Measurements from ENCODE around the gene DLEC1.
A peak's percentile ranks its signal among the peaks of the same experiment; 100 is the strongest.

The DLEC1 gene

DNA sequence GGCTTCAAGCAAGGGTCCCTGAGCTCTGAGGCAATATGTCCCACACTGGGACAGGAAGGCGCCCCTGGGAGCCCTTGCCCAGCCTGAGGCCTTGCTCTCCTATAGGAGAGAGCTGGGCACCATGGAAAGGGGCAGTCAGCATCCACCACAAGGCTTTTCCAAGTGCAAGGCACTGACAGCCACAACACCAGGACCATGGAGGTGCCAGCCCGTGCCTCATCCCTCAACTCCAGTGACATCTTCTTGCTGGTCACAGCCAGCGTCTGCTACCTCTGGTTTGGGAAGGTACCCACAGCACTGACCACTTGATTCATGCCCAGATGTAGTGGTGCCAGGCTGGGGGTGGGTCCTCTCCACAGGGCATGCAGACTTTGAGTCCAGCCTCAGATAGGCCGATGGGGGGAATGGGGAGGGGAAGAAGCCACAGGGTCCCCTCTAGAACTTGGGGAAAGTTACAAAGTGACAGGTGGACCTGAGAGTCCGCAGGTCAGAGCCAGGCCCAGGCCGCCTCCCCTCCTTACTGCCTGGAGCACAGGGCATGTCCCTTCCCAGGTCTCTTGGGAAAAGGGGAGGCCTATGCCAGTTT is 36.6 kb upstream of the DLEC1 start:
- DNase-seq (ENCODE audit: low read depth), result no peak

DNA sequence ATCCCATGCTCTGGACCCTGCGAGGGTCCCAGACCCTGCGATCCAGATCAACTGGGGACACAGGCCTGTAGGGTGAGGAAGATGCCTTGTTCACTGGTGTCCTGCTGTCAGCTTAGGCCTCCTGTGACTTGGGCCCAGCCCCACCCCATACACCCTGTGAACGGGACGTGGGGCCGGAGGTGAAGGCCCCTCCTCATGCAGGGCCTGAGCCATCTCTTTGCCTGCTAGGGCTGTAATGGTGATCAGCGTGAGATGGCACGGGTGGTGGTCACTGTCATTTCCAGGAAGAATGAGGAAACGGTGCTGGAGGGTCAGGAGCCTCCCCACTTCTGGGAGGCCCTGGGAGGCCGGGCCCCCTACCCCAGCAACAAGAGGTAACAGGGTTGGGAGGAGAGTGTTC is 36.1 kb upstream of the DLEC1 start:
- DNase-seq (ENCODE audit: low read depth), result no peak

DNA sequence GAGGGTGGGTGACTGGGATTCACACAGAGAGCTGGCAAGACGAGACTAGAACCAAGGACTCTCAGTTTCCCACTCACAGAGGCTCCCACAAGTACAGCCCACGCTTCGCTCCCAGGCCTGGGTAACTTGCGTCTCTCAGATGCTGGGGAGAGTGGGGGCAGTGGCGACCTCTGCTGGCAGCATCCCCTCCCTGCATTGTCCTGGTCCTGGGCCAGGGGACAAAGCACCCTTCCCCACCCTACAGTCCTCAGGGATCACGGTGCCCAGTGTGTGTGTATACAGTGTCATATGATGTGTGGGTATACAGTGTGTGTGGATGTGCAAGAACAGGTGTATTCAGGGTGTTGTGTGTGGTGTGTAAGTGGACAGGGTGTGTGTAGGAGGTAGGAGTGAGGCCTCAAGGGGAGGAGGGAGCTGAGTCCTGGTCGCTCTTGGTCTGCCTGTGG is 35.6 kb upstream of the DLEC1 start:
- no peak for DNase-seq (ENCODE audit: low read depth)

DNA sequence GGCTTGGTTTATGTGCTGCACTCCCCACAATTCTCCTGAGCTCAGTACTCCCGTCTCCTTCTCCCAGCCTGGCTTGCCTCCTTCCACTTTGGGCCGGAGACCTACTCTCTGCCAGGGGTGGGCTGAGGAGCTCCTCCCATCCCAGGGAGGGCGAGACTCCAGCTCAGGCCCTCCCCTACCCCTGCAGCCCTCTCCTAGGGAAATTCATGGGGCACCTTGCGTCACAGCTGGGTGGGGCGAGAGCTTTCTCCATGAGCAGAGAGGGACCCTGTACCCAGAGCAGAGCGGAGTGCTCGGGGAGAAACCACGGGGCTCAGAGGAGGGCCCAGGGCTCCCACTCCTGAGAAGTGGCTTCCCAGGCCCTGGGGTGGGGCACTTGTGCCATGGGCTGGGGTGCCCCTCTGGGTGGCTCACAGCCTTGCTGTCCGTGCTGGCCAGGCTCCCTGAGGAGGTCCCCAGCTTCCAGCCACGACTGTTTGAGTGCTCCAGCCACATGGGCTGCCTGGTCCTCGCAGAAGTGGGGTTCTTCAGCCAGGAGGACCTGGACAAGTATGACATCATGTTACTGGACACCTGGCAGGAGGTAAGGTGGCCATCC is 35.1 kb upstream of the DLEC1 start:
- DNase-seq (ENCODE audit: low read depth), result no peak

DNA sequence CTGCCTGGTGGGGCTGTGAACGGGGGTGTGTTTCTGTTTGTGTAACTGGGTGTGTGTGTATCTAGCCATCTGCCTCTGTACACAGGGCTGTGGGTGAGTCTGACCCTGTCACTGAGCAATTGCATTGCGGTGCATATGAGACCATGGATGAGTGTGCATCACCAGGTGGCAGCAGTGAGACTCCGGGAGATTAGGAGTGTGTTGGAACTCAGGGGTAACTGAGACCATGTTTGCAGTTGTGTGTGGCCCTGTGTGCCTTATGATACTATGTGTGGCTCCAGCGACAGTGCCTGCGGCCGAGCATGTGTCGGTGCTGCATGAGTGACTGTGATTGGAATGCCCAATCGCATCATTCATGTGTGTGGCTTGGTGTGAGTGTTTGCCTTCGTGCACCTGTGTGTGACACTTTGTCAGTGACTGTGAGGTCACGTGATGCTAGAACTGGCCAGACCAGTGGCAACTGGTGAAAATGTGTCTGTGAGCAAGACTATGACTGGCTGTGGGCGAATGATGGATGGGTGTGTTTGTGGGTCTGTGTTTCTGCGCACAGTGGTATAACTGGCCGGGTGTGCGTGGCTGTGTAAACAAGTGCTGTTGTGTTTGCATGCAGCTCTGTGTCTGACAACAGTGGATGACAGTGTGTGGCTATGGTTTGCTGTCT is 34.5 kb upstream of the DLEC1 start:
- DNase-seq (ENCODE audit: low read depth), result peak; percentile 42

DNA sequence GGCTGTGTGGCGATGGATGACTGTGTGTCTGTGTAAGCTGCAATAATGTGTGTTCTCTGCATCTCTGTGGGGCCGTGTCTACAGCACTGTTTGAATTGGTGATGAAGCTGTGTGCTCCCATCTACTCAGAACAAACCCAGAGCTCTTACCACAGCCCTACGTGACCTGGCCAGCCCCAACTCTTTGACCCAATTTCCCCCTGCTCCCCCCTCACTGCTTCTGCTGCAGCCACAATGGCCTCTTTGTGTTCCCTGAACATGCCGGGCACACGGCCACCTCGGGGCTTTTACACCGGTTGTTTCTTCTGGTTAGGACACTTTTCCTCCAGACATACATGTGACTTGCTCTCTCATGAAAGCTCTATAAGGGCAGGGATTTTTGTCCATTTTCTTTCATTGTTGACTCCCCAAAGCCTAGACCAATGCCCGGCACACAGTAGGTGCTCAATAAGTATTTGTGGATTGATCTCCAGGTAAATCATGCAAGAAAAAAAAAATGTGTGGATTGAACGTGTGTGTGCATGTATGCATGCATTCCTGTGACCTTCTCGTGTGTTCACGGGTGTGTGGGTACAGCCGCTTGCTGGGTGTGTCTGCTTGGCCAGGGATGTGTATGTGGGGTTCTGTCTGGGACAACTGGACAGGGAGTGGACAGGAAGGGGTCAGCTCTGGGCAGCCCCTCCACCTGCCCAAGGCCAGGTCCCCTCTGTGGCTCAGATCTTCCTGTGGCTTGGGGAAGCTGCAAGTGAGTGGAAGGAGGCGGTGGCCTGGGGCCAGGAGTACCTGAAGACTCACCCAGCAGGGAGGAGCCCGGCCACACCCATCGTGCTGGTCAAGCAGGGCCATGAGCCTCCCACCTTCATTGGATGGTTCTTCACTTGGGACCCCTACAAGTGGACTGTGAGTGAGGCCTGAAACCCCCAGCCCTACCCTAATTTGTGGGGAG is 33.7 kb upstream of the DLEC1 start:
- DNase-seq (ENCODE audit: low read depth), result no peak

DNA sequence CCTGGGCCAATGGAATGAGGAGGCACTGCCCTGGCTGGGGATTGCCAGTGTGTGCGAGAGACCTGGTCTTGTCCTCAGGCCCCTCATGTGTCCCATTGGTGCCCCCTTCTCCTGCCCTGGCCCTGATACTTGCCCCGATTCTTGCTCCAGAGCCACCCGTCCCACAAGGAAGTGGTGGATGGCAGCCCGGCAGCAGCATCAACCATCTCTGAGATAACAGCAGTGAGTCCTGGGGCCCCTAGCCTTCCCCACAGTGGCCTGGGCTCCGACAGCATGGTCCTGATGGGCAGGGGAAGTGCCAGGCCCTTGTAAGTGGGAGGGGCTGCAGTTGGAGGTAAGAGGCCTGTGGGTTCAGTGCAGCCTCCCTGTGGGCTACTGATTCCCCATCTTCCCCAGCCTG is 33.0 kb upstream of the DLEC1 start:
- DNase-seq (ENCODE audit: low read depth), result no peak

DNA sequence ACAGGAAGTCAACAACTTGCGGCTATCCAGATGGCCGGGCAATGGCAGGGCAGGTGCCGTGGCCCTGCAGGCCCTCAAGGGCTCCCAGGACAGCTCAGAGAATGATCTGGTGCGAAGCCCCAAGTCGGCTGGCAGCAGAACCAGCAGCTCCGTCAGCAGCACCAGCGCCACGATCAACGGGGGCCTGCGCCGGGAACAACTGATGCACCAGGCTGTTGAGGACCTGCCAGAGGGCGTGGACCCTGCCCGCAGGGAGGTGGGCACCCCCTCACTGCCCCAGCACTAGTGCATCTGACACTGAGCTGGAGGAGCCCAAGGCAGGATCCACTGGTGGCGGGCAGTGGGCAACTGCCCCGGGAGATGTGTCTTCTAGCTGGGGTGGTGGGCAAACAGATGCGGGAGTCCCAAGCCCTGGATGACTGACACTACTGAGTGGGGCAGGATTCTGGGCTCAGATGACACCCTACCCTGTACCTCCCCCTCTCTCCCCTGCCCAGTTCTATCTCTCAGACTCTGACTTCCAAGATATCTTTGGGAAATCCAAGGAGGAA is 32.5 kb upstream of the DLEC1 start:
- no peak for DNase-seq (ENCODE audit: low read depth)

DNA sequence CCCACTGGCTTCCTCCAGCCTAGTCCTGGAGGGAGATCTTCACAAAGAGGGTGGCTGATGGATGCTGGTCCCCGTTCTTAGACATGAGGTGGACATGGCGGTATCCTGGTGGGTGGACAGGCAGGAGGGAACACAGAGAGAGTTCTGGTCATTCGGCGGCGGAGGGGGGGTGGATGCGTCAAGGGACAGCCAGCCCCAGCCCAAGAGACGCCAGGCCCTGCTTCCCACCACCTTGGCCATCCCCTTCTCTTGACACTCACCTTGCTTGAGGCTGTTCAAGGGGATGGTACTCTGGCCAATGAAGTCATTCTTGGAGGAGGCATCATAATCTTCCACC is 31.3 kb upstream of the DLEC1 start:
- no peak for DNase-seq (ENCODE audit: low read depth)

DNA sequence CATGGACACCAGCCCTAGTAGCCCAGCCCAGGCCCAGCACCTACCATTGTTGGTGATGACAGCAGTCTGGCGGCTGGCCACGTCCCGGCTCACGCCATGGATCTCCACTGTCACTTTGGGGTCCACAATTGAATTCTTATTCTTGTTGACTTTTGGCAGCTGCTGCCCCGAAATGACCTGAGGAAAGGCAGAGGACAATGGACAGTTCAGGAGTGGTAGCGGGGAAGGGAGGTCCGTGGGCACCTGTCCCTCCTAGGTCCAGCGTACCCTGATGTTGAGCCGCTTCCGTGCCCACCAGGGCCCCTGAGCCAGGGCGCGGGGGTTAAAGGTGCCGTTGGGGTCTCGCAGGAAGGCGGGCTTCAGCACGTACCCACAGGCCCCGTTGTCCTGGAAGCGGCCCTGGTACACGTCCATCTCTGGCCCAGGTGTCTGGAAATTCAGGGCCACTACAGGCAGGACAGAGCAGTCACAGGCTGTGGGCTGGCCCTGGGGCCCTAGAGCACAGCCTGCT is 30.8 kb upstream of the DLEC1 start:
- DNase-seq (ENCODE audit: low read depth), result no peak

DNA sequence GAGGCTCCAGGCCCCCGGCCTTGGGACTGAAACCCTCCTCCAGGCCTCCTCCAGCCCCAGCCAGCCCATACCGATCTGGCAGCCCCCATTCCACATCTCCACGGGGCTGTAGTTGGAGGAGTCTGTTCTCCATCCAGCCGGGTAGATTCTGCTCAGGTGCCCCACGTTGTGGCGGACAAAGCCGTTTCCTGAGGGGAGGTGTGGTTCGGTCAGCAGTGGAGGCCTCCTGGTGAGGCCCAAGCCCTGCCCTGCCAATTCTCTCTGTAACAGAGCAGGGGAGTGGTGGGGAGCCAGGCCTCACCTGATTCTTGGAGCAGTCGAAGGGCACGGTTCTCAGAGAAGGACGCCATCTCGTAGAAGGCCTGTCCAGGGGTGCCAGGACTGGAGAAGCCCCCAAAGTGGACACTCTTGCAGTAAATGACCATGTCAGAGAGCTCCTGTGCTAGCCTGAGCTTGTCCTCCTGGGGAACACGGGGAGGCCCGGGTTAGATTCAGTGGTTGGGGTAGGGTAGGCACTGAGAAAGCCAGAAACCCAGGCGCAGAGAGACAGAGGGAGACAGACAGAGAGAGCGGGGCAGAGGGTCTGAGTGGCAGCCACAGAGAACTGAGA is 29.9 kb upstream of the DLEC1 start:
- DNase-seq (ENCODE audit: low read depth), result no peak

DNA sequence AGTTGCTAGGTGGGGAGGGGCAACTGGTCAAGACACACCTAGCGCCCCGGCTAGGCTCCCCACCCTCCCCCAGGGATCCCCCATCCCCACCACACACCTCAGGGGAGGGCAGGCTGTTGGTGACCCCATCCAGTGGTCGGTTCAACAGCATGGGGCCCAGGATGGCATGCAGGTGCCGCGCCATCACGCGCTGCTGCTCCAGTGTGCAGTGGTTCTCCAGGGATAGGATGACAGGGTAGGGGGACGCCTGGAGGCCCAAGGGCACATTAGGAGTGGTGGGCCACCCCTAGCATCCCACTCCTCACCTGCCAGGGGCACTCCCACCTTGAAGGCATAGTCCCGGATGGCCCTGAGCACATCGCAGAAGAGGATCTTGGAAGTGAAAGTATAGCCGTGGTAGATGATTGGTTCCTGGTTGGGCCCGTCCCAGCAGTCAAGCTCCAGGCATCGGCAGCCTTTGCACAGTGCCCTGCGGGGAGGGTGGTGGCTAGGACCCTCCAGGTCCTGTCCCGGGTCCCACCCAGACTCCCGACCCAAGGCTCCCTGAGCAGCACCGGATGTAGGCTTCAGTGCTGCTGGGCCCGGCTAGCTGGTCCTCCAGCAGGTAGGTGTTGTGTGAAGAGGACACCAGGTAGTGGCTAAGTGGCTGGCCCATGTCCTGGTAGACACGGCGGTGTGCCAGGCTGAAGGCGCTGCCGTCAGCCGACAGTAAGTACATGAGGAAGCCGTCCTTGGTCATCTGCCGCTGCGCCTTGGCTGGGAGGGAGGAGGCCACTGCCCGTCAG is 29.0 kb upstream of the DLEC1 start:
- DNase-seq (ENCODE audit: low read depth), result no peak

DNA sequence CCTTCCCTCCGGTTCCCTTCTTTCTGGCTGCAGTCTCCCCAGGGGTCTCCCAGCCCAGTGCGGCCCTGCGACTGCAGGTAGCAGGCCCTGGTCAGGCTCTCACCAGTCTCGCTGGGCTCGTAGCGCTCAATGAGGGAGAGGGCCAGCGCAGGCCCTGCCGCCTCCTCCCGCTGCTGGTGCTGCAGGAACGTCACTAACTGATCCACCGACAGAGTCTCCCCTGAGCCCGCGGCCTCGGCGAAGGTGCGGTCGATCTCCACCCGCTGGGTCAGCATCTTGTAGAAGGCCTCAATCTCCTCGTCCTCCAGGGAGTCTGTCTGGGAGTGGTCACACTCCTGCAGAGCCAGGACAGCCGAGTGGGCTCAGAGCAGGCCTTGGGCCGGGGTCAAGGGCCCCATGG is 27.9 kb upstream of the DLEC1 start:
- DNase-seq (ENCODE audit: low read depth), result no peak

DNA sequence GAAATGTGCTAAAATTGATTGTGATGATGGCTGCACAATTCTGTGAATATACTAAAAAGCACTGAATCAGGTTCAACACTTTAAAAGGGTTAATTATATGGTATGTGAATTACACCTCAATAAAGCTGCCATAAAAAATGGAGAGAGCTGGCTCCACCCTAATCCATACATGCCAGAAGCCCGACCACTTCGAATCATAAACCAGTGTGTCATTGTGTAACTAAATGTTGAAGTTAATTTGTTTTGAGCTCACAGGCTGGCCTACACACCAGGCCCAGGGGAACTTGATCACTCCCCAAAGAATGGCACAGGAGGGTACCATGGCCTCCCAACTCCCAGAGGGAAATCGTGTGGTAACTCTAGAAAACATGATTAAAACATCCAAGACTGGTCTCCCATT is 23.5 kb upstream of the DLEC1 start:
- no peak for DNase-seq (ENCODE audit: low read depth)

DNA sequence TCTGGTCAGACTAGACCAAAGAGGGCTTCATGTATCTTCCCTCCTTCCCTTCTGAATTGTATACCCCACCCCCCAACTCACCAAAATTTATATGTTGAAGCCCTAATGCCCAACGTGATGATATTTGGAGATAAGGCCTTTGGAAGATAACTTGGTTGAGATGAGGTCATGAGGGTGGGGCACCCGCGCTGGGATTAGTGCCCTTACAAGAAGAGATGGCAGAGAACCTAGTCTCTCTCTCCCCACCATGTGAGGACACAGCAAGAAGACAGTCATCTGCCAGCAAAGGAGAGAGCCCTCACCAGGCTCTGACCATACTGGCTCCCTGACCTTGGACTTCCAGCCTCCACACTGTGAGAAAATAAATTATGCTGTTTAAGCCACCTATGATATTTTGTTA is 23.0 kb upstream of the DLEC1 start:
- DNase-seq (ENCODE audit: low read depth), result no peak

DNA sequence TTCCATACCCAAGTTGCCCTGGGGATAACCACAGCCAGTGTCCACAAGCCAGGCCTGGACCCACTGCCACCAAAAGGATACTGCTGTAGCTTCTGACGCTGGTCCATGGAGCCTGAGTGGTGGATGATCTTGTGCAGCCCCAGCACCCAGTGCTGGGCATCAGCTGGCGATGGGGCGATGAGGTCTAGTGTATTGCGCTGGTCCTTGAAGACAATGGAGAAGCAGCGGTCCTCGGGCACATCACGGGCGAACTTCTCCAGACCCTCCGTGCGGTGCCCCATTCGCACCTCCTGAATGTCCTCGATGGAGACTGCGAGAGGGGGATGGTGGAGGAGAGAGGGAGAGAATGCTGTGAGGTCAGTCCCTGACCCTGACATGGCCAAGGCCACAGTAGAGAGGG is 22.6 kb upstream of the DLEC1 start:
- DNase-seq (ENCODE audit: low read depth), result no peak

DNA sequence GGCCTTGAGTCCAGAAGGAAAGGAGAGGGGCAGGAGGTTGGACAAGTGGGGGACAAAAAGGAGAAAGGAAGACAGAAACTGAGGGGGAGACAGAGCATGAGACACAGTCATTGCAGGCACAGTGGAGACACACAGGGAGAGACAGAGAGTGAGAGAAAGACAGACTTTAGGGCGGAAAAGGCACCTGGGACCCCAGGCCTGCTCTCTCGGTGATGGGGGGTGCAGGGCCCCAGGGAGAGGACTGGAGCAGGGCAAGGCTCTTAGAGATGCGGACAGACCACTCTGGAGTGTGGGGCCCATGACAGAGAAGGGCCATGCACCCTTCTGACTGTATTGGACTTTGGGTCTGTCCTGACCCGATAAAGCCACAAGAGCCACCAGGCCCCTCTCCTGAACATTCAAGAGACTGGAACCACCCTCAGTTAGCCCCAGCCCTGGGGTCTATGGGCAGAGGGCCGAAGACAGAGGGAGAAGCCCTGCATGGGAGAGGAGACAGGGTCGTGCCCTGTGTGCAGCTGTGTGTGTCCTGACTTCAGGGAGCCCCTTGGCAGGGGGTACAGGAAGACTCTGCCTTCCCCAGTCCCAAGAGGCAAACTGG is 22.1 kb upstream of the DLEC1 start:
- no peak for DNase-seq (ENCODE audit: low read depth)

DNA sequence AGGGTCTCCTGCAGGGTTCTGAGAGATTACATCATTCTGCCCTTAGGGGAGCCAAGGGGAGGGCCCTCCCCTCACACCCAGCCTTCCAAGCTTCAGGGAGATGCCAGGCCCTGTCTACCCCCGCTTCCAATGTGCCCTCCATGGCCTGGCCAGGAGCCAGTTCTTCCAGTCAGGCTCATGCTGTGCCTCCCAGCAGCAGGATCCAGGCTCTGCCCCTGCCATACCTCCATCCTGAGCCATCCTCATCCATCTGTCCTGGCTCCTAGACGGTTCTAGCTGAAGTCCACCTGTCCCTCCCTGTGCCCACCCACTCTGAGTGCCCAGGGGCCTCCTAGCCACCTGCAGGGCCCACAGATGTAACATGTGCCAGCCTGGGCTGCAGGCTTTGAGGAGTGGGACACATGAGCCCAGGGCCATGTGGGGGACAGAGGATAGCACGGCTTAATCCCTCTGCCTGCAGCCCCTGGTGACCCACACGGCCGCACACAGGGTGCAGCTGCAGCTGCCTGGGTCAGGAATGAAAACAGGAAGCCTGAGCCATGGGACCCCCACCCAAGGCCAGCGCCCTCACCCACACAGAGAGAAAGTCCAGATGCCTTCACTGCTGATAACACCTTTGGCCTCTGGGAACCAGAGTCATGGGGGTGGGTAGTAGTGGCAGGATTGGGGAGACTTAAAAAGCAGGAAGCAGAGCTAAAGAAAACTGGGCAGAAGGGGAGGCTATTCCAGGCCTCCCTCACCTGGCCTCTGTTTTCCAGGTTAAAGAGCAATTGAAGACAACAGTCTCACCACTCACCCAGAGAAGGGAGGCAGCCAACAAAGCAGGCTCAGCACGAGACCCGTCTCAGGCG is 21.3 kb upstream of the DLEC1 start:
- no peak for DNase-seq (ENCODE audit: low read depth)
